Astrocyte (in vitro differentiated cells and primary cell): ENCODE measurements around the gene HSFX4. TPM values are rescaled to one million over a fixed set of nuclear protein-coding genes. Genes with fewer than 3 reads are reported as not detected.
A peak's percentile ranks its signal among the peaks of the same experiment; 100 is the strongest.

Experiments used
- DNase-seq: peaks from one replicate; pipeline ENCODE4 v3.0.0-alpha.2; 2010; ENCODE audit warnings: low read depth
- FAIRE-seq: peaks from 2 replicates; lab custom pipeline; 2011; peaks lifted over from hg19 to GRCh38; lab: Jason Lieb, UNC
- H2AFZ ChIP-seq: 2 replicates; pipeline ENCODE4 v1.6.0; 2012; ENCODE audit warnings: low read depth, low read length, inconsistent platforms
- H3K27ac ChIP-seq: 2 replicates; pipeline ENCODE4 v1.5.1; 2011; ENCODE audit warnings: low read depth, low read length, inconsistent platforms
- H3K27me3 ChIP-seq: 2 replicates; pipeline ENCODE4 v1.6.0; 2011; ENCODE audit warnings: low read length, inconsistent platforms; ENCODE audit not compliant: insufficient read depth
- H3K36me3 ChIP-seq: 2 replicates; pipeline ENCODE4 v1.5.1; 2011; ENCODE audit warnings: low read length, inconsistent platforms; ENCODE audit not compliant: insufficient read depth
- H3K4me1 ChIP-seq: 2 replicates; pipeline ENCODE4 v1.5.1; 2011; ENCODE audit warnings: low read length, inconsistent platforms; ENCODE audit not compliant: insufficient read depth
- H3K4me2 ChIP-seq: 2 replicates; pipeline ENCODE4 v1.6.0; 2012; ENCODE audit warnings: low read length, inconsistent platforms
- H3K4me3 ChIP-seq: 2 replicates; pipeline ENCODE4 v1.5.1; 2011; ENCODE audit warnings: low read depth, mild to moderate bottlenecking, low read length, inconsistent platforms; ENCODE audit not compliant: insufficient read depth
- H3K79me2 ChIP-seq: 2 replicates; pipeline ENCODE4 v1.6.0; 2012; ENCODE audit warnings: mild to moderate bottlenecking, low read length, inconsistent platforms; ENCODE audit not compliant: insufficient read depth
- H3K9ac ChIP-seq: 2 replicates; pipeline ENCODE4 v1.6.0; 2012; ENCODE audit warnings: mild to moderate bottlenecking, low read length, inconsistent platforms
- H3K9me3 ChIP-seq: 2 replicates; pipeline ENCODE4 v1.5.1; 2012; ENCODE audit warnings: low read depth, mild to moderate bottlenecking, low read length, inconsistent platforms; ENCODE audit not compliant: insufficient read depth
- H4K20me1 ChIP-seq: 2 replicates; pipeline ENCODE4 v1.6.0; 2012; ENCODE audit warnings: low read length, inconsistent platforms; ENCODE audit not compliant: insufficient read depth
- H3K27ac Mint-ChIP-seq: one replicate; pipeline ENCODE4 v1.8.0; 2021; ENCODE audit warnings: mild to moderate bottlenecking, mixed read lengths; ENCODE audit not compliant: unreplicated experiment
- H3K27me3 Mint-ChIP-seq: one replicate; pipeline ENCODE4 v1.8.0; 2021; ENCODE audit warnings: low read depth, mixed read lengths; ENCODE audit not compliant: unreplicated experiment
- H3K36me3 Mint-ChIP-seq: one replicate; pipeline ENCODE4 v1.8.0; 2021; ENCODE audit warnings: low read depth, mixed read lengths; ENCODE audit not compliant: unreplicated experiment
- H3K4me1 Mint-ChIP-seq: one replicate; pipeline ENCODE4 v1.8.0; 2021; ENCODE audit warnings: low read depth, mixed read lengths; ENCODE audit not compliant: unreplicated experiment
- H3K4me3 Mint-ChIP-seq: one replicate; pipeline ENCODE4 v1.8.0; 2021; ENCODE audit warnings: mild to moderate bottlenecking, moderate library complexity, mixed read lengths; ENCODE audit not compliant: unreplicated experiment
- H3K9me3 Mint-ChIP-seq: one replicate; pipeline ENCODE4 v1.8.0; 2021; ENCODE audit warnings: mild to moderate bottlenecking, mixed read lengths; ENCODE audit not compliant: unreplicated experiment
- CTCF ChIP-seq: IDR thresholded peaks from 2 replicates; pipeline ENCODE4 v1.5.1; 2011; ENCODE audit warnings: low read depth, mild to moderate bottlenecking, inconsistent platforms, low read length, moderate library complexity; ENCODE audit not compliant: insufficient read depth
- EZH2 ChIP-seq: IDR thresholded peaks from 2 replicates; pipeline ENCODE4 v1.6.1; 2012; ENCODE audit warnings: mild to moderate bottlenecking, low read length, inconsistent platforms; ENCODE audit not compliant: insufficient read depth
- total RNA-seq: library from RNA; stranded (reverse); gene quantifications from 2 replicates; pipeline ENCODE4 v1.2.1, GENCODE V29; 2021

HSFX4 gene
- total RNA-seq, 1 donor from 2014 or later = not detected

GRCh38 chrX:149938881-149939654, 9.7 kb downstream of the HSFX4 start:
- no peak for TF ChIP-seq CTCF
- TF ChIP-seq EZH2 = no peak
- Histone ChIP-seq H3K36me3 (no peaks in the 10 kb centered on the region), H3K9me3 (no peaks in the 10 kb centered on the region), H3K4me2 (peak overlapping the region; percentile 96), H2AFZ (no peak overlapping the region), H3K79me2 (peaks cover 12% of the 10 kb centered on the region), H3K4me1 (no peaks in the 10 kb centered on the region), H3K4me3 (no peak overlapping the region), H3K27me3 (no peaks in the 10 kb centered on the region), H4K20me1 (peaks cover 5% of the 10 kb centered on the region), H3K9ac (peak overlapping the region; percentile 99), H3K27ac (peak overlapping the region; percentile 95)
- no peaks in the 10 kb centered on the region for H3K36me3 Mint-ChIP-seq
- DNase-seq (peak; percentile 72), FAIRE-seq (no peak)
- no peak overlapping the region for H3K4me3 Mint-ChIP-seq
- no peaks in the 10 kb centered on the region for H3K4me1 Mint-ChIP-seq
- H3K27ac Mint-ChIP-seq = no peak overlapping the region
- no peaks in the 10 kb centered on the region for H3K27me3 Mint-ChIP-seq
- peaks cover 3% of the 10 kb centered on the region for H3K9me3 Mint-ChIP-seq

DNA sequence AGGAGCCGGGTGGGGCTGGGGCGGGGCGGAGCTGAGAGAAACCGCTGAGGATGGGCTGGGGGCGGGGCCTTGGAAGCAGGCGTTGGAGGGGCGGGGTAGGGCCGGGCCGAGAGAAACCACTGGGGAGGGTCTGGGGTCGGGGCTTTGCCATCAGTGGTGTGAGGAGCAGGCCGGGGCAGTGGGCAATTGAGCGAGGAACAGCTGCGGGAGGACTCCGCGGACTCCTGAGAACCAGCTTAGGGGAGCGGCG, 10.2 kb downstream of the HSFX4 start:
- Histone ChIP-seq H3K27me3 (no peaks in the 10 kb centered on the region), H3K4me1 (no peaks in the 10 kb centered on the region), H3K9ac (peak overlapping the region; percentile 92), H3K36me3 (no peaks in the 10 kb centered on the region), H4K20me1 (peaks cover 5% of the 10 kb centered on the region), H3K4me2 (peak overlapping the region; percentile 87), H3K9me3 (no peaks in the 10 kb centered on the region), H3K4me3 (peak overlapping the region; percentile 57), H3K79me2 (peaks cover 12% of the 10 kb centered on the region), H3K27ac (peak overlapping the region; percentile 96), H2AFZ (peak overlapping the region; percentile 60)
- Mint-ChIP-seq H3K27me3 (no peaks in the 10 kb centered on the region), H3K27ac (peak overlapping the region; percentile 93), H3K4me1 (no peaks in the 10 kb centered on the region), H3K9me3 (peaks cover 3% of the 10 kb centered on the region), H3K4me3 (peak overlapping the region; percentile 81), H3K36me3 (no peaks in the 10 kb centered on the region)
- no peak for FAIRE-seq
- TF ChIP-seq EZH2 (no peak), CTCF (no peak)
- no peak for DNase-seq

DNA sequence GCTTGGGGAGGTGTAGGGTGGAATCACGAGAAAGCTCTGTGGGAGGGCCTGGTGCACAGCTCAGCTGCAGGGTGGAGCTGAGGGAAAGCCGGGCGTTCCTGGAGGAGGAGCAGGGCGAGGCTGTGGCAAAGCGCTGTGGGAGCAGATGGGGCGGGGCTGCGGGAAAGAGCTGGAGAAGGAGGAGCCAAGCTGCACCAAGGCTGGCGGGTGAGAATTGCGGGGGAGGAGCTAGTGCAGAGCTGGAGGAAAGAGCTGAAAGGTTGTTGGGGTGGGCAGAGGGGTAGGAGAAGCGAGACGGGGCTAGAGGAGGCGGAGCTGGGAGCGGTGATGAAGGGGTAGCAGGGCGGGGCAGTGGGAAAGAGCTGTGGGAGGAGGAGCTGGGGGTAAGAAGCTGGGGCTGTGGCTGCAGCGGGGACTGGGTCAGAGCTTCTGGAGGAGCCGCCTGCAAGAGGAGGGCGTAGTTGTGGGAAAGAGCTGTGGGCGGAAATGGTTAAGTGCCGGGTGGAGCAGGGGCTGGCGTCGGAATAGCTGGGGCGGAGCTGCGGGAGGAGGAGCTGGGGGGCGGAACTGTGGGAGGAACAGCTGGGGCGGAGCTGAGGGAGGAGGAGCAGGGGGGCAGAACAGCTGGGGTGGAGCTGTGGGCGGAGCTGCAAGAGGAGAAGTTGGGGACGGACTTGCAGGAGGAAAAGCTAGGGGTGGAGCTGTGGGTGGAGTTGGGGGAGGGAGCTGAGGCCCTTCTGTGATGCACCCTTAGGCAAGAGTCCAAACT, 10.7 kb downstream of the HSFX4 start:
- H3K36me3 Mint-ChIP-seq = no peaks in the 10 kb centered on the region
- Histone ChIP-seq H3K79me2 (peaks cover 12% of the 10 kb centered on the region), H2AFZ (peak overlapping the region; percentile 60), H3K9ac (peak overlapping the region; percentile 92), H3K27ac (peak overlapping the region; percentile 96), H4K20me1 (peaks cover 5% of the 10 kb centered on the region), H3K4me3 (peak overlapping the region; percentile 57), H3K4me1 (no peaks in the 10 kb centered on the region), H3K27me3 (no peaks in the 10 kb centered on the region), H3K4me2 (peak overlapping the region; percentile 87), H3K9me3 (no peaks in the 10 kb centered on the region), H3K36me3 (no peaks in the 10 kb centered on the region)
- peaks cover 3% of the 10 kb centered on the region for H3K9me3 Mint-ChIP-seq
- FAIRE-seq (no peak), DNase-seq (peak; percentile 96)
- H3K4me1 Mint-ChIP-seq = no peaks in the 10 kb centered on the region
- TF ChIP-seq EZH2 (no peak), CTCF (no peak)
- H3K4me3 Mint-ChIP-seq = peak overlapping the region; percentile 81
- H3K27me3 Mint-ChIP-seq = no peaks in the 10 kb centered on the region
- peak overlapping the region; percentile 93 for H3K27ac Mint-ChIP-seq
